Activated effector memory CD4-positive, alpha-beta T cell treated with Interleukin-2 at 50 U/mL for 16 hours (primary cell): ENCODE data around the gene RAPGEF4.

Source experiments
- DNase-seq: peaks from one replicate; pipeline ENCODE4 v3.0.0-alpha.2; 2020

The RAPGEF4 gene

DNA sequence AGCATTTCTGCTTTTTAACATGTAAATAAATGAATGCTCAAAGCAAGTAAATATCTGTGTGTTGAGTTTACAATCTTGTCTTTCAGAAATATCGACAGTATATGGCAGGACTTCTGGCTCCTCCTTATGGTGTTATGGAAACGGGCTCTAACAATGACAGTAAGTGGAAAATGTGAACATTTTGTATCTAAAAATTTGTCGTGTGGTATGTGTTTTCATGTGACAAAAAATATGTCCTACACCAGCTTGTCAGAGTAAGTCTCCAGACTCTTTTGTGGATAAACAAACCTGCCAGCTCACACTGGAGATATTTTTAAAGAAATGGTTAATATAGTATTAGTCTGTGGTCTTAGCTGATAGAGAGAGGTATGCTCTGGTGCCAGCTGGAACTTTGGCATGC, 182.1 kb downstream of the RAPGEF4 start:
- no peak for DNase-seq

DNA sequence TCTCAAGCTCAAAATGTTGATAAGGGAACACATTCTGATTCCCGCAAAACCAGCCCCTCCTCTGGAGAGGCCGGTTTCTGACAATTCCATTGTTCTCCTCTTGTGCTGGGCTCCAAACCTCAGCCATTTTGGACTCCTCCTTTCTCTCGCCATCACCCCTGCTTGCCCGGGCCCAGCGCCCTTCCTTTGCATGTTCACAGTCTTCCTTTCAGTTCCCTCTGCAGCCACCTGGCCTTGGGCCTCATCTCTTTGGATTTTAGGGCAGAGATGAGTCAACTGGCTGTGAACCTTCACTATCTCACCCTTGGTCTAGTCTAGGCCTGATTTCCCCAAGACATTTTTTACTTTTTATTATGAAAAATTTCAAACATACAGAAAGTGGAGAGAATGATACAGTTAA, 184.1 kb downstream of the RAPGEF4 start:
- DNase-seq: no peak

DNA sequence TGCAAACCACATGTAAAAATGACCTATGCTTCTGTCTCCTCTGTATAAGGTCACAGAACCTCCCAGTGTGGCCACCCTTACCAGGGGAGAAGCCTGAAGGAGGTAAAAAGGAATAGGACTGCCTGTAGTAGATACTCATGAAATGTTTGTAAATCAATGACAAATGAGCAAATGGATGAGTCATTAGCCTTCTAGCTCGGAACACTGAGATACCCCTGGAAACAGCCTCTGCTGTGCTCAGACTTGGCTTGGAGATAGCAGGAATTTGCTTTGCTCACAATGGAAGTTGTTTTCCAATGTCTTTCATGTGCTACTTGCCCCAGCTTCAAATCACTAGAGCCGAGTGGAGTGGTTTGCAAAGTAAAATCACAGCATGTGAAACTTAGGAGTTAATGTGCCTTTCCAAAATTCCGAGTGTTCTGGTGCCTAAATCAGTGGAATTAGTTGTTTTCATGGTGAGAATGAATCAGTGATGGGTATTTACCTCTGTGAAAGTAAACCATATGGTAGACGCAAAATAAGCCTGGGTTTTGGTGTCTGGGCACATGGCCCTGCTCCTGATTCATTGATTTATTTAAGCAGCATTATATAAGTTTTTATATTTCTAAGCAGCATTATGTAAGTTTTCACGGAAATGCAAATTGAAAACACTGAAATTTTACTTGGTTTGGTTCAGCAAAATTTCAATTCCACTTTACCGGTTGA, 186.0 kb downstream of the RAPGEF4 start:
- DNase-seq: no peak

DNA sequence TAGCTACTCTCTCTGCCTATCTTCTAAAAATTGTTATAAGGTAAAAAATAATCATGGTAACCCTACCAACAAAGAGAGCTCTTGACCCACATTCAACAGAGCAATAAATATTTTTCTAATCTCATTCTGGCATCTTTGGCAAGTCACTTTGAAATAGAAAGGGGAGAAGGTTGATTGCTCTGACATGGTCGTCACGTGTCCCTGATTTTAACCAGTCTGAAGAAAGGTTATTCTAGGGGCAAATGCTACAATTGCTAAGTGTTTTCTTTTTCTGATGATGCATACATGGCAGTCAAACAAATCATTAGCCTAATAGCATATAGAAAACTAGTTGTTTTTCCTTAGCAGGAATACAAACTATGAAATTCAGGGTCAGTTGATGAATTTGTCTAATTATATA, 186.7 kb downstream of the RAPGEF4 start:
- no peak for DNase-seq

DNA sequence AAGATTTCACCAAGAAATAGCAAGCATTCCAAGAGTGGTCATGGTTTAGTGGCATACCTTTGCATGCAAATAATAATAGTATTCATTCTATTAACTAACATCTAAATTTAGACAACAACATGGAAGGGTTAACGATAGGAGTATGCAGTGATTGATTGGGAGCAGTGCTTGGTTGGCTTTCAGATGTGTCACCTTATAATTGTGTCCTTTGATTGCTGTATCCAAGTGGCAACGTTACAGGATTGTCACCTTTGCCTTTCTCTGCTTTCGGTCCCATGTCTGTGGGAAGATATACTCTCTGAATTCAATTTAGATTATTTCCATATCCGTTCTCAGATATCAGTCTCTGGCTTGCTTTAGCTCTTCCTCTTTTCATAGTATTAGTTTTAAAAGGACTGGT, 187.2 kb downstream of the RAPGEF4 start:
- no peak for DNase-seq

DNA sequence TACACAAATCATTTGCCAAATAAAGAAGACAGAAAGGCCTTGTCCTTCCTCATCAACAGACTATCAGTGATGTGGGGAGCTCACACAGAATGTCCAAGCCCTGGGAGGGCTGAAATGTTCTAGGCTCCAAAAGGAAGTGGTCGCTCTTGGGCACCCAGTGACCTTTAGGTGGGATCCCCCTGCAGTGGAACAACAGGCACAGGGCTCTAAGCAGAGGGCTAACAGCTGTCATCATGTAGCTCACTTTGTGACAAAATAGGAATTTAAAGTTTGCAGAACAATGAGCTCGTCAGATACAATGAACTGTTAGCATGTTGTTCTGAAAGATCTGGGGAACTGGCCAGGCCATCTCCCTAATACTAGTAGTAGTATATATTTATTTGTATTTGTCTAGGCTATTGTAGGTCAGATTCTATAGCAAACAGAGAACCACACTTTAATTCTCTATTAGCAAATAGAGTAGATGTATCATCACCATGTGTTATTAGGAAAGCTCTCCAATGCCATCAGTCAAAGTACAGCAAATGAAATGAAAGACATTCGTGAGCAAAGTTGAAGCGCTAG, 188.5 kb downstream of the RAPGEF4 start:
- no peak for DNase-seq

DNA sequence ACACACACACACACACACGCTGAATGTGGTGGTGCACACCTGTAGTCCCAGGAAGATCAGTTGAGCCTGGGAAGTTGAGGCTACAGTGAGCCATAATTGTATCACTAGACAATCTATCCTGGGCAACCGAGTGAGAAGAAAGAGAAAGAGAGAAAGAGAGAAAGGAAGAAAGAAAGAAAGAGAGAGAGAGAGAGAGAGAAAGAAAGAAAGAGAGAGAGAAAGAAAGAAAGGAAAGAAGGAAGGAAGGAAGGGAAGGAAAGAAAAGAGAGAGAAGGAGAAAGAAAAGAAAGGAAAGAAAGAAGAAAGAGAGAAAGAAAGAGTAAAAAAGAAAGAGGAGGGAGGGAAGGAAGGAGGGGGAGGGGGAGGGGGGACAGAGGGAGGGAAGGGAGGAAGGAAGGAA, 190.0 kb downstream of the RAPGEF4 start:
- no peak for DNase-seq

DNA sequence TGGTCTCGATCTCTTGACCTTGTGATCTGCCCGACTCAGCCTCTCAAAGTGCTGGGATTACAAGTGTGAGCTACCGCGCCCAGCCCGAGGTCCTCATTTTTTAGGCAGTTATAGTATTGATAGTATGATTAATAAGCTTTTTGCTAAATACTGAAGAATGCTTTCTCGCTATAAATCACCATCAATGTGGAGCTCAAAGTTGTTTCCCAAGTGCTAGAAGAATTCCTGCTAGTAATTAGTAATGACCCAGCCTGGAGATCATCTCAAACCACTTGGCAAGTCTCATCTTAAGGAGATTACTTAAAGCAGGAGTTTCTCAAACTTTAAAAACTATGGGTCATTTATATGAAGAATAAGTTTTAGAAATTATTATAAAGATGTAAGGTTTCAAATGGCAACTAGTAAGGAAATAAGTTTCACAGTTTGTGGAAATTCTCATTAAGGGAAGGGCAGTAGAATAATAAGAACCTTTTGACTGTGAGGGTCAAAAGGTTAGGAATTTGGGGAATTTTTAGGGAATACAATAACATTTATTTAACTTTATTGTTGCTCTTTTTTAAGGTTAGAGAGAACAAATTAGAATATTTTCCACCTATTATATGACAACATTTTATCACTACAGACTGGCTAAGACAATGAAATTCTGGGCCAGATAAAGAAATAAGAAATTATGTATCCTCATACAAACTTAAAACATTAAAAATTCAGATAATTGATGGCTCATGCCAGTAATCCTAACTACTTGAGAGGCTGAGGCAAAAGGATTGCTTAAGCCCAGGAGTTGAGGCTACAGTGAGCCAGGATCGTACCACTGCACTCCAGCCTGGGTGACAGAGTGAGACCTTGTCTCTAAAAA, 191.4 kb downstream of the RAPGEF4 start:
- no peak for DNase-seq

DNA sequence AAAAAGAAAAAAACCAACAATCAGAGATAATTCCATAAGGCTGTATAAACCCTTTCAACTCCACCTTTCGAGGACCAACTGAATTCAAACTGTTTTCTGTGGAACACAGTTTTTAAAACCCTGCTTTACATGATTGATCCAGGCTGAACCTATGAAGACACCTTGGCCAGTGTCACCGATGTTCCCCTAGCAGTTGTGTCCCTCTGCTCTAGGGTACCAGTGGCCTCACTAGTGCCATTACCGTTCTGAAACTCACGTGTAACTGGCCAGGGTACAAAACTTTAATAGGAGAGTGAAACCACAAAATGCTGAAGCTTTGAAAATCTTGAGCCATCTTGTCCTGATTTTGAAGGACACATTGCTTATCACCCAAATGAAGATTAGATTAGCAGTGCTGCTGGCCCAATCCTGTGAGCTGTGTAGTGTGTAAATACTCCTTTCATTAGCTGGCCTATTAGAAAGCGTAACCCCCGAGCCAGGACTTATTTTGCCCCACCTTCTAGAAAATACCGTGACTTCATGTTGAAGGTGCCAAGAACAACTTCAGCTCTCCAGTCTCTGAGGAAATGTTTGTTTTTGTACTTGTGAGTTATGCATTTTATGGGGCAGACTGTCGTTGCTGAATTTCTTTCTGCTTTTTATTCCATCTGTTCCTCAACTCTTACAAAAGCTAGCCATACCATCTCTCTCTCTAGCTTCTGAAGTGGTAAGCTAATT, 192.2 kb downstream of the RAPGEF4 start:
- DNase-seq: no peak

DNA sequence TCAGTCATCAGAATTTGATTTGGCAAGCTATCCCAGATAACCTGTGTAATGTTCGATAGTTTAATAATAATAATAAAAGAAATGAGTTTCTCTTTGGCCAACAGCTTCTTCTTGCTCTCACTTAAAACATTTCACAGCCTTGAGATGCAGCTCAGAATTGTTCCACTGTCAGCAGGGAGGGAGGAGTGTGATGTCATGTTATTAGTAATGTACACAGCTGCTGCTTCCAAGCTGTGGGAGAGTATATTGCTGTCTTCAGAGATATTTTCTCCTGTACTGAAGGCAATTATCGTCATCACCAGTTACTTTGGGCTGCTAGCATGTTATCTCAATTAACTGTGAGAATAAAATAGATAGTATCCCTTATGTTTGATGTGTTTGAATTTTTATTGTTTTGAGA, 193.1 kb downstream of the RAPGEF4 start:
- DNase-seq: no peak

DNA sequence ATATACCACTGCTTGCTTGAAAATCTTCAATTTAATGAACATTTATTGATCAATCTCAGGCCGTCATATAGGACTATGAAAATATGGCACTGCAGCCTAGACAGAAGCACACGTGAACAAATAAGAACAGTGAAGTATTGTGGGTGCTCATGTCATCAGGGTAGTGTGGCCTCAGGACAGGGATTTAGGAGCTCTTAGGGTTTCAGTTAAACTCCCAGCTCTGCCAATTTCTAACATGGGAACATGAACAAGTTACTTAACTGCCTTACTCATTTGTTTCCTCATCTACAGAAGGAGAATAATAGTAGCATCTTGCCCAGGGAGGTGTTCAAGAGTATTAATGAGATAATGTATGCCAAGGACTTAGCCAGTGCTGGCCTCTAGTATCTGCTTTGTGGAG, 194.0 kb downstream of the RAPGEF4 start:
- DNase-seq: no peak

DNA sequence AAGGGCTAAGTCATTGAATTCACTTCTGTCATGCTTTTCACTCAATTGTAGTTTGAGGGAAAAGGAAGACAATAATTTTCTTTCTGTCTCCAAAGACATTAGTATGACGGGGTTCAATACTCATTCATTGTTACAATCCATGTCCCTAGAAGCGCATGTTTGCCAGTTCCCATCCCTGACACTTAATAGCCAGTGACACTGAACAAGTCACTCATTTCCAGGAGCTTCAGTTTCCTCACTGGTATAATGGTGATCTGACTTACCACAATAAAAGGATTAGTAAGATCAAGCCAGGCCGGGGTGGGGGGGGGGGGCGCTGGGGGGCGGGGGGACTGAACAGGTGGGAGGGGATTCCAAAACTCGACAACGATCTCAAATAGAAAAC, 195.2 kb downstream of the RAPGEF4 start:
- DNase-seq: no peak

DNA sequence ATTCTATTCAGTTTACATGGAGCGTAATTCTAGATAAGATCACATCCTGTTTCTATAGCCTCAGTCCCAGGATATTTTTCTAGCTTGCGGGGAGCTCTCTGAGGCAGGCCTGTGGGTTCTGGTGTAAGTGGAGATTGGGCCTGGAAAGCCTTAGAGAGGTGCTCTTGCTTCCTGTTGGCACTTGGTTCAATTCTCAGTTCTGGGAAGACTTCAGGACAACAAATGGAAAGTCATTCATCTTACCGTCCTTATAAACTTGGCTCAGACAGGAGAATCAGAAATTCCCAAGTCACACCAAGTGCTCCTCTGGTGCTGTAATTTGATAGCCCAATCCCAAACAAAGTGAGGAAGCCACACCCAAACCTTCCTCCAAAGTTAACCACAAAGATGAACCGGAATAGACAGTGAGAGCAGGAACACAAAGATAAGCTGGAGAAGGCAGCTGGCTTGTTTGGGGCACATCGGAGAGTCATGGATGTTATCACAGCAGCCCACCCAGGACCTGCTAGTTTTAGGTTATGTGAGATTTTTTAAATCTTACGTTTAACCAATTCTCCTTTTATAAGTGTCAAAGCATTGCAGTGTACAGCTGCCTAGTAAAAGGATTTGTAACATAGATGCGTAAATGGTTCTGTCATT, 195.7 kb downstream of the RAPGEF4 start:
- DNase-seq: no peak

DNA sequence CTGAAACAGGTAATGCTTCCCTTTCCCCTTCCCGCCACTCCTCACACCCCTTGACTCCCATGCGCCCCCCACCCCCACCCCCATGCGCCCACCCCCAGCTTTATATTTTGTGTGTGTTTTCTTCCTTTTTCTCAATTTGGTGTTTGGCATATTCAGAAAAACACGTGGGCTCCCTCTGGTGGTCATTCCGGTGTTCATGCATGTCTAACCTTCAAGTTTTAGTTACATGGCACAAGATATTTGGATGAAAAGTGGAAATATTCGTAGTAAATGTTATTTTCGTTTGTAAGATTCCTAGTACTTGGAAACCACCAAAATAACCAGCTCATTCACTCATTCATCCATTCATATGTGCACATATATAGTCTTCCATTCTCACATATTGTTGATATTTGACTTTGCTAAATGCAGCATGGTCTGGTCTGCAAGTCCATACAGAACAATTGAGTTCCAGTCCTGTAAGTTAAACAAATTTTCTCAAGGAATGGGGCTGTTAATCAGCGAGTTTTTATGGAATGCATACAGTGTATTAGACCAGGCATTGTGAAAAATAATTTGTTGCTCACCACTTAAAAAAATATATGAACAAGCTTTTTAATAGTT, 196.4 kb downstream of the RAPGEF4 start:
- DNase-seq: no peak

DNA sequence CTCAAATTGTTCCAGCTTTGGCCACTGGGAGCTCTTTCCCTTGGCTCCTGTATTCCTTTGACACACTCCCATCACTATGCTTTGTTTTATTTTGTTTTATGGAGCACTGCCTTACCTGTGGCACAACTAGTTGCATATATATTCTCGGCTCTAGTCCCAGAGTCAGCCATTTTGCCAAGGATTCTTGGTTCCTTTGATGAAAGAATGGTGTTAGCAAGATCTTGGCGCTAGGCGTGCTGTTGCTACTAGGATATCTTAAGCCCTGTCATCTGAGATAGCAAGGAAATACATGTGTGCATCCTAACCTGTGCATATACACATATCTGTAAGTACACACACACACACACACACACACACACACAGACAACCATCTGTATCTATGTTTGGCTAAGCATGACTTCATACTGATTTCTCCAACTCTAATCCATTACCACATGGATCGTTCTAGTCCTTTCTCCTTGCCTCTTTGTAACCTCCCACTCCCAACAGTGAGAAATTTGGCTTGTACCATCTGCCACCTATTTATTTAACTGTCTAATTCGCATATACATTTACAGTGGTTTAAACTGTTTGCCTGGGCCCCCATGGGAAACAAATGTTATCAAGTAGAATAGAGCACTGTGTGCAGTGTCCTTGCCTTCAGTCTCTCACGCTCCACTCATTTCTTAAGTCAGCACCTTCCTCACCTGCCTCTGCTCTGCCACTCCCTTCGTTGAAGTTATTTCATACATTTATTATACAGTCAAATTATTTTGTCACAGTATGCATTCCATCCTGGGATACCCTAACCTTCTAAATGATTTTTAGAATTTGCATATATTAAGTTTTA, 202.5 kb downstream of the RAPGEF4 start:
- no peak for DNase-seq

DNA sequence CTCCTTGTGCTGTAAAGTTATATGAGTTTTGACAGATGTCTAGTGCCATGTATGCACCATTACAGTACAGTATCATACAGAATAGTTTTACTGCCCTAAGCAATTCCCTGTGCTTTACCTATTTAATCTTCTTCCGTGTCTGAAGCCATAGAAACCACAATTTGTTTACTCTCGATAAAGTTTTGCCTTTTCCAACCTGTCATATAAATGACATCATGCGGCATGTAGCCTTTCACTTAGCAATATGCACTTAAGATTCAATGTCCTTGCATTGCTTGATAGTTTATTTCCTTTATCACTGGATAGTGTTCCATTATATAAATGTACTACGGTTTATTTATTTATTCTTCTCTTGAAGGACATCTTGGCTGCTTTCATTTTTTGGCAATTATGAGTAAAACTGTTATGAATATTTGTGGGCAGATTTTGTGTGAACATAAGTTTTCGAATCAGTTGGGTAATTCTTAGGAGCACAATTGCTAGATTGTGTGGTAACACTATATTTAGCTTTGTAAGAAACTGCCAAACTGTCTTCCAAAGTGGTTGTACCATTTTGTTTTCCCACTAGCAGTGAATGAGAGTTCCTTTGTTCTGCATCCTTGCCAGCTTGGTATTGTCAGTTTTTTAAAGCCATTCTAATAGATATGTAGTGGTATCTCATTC, 203.2 kb downstream of the RAPGEF4 start:
- DNase-seq: no peak

DNA sequence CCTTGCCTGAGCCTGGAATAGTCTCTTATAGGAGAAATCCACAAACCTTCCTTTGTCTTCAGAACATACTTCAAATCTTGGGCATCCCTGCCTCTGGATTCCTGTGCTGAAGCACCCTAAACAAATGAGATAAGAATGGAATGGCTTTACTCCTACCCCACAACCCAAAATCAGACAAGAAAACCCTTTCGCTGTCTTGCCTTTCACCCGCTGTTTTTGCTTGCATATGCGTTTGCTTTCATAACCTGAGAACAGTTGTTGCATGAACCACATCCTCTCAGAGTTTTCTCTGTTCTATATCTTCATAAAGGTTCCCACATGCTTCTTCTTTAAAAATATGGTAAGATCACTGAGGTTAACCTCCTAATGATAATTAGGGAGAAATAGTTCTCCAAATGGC, 207.9 kb downstream of the RAPGEF4 start:
- no peak for DNase-seq

DNA sequence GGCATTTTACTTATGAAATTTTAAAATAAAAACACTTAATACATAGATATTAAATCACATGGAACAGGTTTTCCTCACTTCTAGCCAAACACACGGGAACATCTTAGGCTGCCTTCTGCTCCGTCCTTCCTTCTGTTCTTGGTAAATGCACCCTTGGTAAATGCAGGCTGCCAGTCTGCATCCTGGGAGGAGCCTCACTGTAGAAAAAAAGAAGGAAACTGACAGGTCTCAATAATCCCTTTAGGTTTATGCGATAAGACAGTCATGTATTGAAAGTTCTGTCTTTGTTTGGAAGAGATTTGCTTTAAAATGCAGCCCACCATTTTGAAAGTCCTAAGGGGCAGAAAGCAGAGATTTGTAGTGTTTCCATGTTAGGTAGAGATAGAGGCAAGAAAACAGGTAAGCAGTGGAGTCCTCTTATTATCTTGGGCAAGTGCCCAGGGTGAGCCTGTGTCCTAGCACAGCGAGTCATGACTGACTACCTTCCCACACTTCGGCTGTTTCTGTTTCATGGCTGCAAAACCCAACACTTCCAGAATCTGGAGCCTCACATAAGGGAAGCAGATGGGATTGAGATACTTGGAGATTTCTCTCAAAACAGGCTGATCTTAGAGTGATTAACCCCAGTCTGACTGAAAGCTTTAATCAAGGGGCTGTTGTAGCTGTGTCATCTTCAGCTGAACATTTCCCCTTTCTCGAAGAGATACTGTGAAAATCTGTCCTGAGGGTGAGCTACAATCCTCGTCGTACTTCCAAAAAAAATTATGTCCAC, 208.6 kb downstream of the RAPGEF4 start:
- no peak for DNase-seq

DNA sequence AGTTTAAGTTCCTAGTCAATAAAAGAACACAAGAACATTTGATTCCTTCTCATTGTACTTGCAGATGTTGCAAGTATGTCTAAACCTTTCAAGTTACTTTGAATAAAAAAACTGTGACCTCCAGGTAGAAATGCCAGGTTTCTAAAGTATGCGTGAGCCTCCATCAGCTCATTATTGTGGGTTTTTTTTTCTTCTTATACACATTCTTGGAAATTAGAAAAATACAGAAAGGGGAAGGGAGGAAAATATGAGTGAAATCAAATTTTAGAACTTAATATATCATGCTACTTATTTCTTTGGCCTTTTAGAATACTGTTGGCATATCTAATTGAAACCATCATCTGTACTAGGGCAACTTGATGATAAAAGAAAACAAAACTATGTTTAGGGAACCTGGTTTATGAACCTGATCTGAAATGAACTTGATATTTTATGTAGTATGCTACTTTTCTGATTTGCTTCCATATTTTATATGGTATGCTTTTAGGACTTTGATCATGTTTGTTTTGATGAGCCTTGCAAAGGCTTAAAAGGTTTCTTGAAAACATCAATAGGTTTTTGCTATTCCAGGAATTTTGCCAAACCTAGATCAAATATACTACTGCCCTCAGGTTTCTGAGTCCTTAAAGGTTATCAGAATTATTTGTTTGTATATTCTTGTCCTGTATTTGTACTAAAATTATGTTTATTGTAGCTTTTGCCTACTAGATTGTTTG, 209.3 kb downstream of the RAPGEF4 start:
- DNase-seq: no peak

DNA sequence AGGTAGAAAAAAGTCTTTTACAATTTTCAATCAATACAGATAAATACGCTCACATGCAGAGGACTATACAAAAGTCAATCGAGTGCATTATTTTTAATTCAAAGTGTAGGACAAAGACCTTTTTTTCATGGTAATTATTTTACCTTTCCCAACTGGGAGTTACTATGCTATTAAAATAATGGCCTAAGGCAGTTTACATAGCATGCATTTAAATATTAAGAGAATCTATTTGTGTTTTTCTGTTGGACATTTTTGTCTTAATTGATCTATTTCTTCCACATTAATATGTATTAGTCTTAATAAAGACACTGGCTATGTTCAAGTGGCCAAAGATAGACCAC, 209.8 kb downstream of the RAPGEF4 start:
- no peak for DNase-seq
